Esophagus muscularis mucosa (tissue), 3 donors: ENCODE measurements around the gene ZBTB47.

Experiments
- CTCF ChIP-seq, 3 experiments: fragments of 200-600 bp in 2 of 3; fragments of 450-650 bp in 1 of 3; sonication (generic) in 2 of 3; IDR thresholded peaks; one replicate each; pipeline ENCODE4 v1.5.1; 2017 to 2019; ENCODE audit warnings: antibody characterized with exemption in 3 of 3, mild to moderate bottlenecking in 2 of 3, moderate library complexity in 1 of 3
- POLR2A ChIP-seq: fragments of 450-650 bp; IDR thresholded peaks from one replicate; pipeline ENCODE4 v1.6.1; 2017; ENCODE audit warnings: antibody characterized with exemption, moderate library complexity, mild to moderate bottlenecking, low read depth
- POLR2AphosphoS5 ChIP-seq, 2 donors: sonication (generic); formaldehyde crosslinking; IDR thresholded peaks; one replicate each; pipeline ENCODE4 v1.6.1; 2017; ENCODE audit warnings: antibody characterized with exemption in 2 of 2

GRCh38 chr3:42690191-42690590 is 36.7 kb downstream of the ZBTB47 start:
- TF ChIP-seq CTCF (IDR thresholded peaks at IDR 0.05) (no peak), POLR2A (no peak), POLR2AphosphoS5 (IDR thresholded peaks at IDR 0.05) (no peak)
